Gastroesophageal sphincter (tissue), 4 donors: ENCODE data around the gene THEM5. TPM values are rescaled to one million over a fixed set of nuclear protein-coding genes. Genes with fewer than 3 reads are reported as not detected.

Experiments used
- ATAC-seq: fragments of 150-250 bp; one replicate; pipeline ENCODE4 v1.9.1; 2016; ENCODE audit warnings: mild to moderate bottlenecking, moderate library complexity
- H3K27ac ChIP-seq, 4 donors: fragments of 200-600 bp; sonication (generic) in 3 of 4; 1 replicate in 3 of 4; 2 replicates in 1 of 4; pipeline ENCODE4 v1.5.1; 2016 to 2019
- H3K27me3 ChIP-seq: fragments of 200-600 bp; sonication (generic); one replicate; pipeline ENCODE4 v1.5.1; 2019
- H3K36me3 ChIP-seq, 2 donors: fragments of 200-600 bp; sonication (generic); one replicate each; pipeline ENCODE4 v1.5.1; 2019; ENCODE audit warnings: control low read depth in 1 of 2
- H3K4me1 ChIP-seq, 3 donors: fragments of 200-600 bp; sonication (generic); 1 replicate in 2 of 3; 2 replicates in 1 of 3; pipeline ENCODE4 v1.5.1; 2016 to 2019; ENCODE audit warnings: control low read depth in 2 of 3
- H3K4me3 ChIP-seq, 2 donors: fragments of 200-600 bp; sonication (generic); one replicate each; pipeline ENCODE4 v1.5.1; 2019; ENCODE audit warnings: mild to moderate bottlenecking in 1 of 2, moderate library complexity in 1 of 2
- H3K9me3 ChIP-seq, 3 donors: fragments of 200-600 bp; sonication (generic); one replicate each; pipeline ENCODE4 v1.5.1; 2017 to 2019; ENCODE audit warnings: control low read depth in 2 of 3
- EP300 ChIP-seq: sonication (generic); formaldehyde crosslinking; IDR thresholded peaks from one replicate; pipeline ENCODE4 v1.6.1; 2017; ENCODE audit warnings: antibody characterized with exemption, mild to moderate bottlenecking
- POLR2A ChIP-seq, 2 donors: fragments of 450-650 bp; IDR thresholded peaks; one replicate each; pipeline ENCODE4 v1.6.1; 2017; ENCODE audit warnings: antibody characterized with exemption in 2 of 2, mild to moderate bottlenecking in 2 of 2, moderate library complexity in 1 of 2
- POLR2AphosphoS5 ChIP-seq: sonication (generic); formaldehyde crosslinking; IDR thresholded peaks from one replicate; pipeline ENCODE4 v1.6.1; 2017; ENCODE audit warnings: antibody characterized with exemption
- WGBS, 2 donors: methylation state at CpG; one replicate each; pipeline ENCODE4 v1.1.5; 2018; ENCODE audit warnings: low coverage in 1 of 2; 5-methylcytosine and 5-hydroxymethylcytosine counted together
- total RNA-seq, 4 donors: library from RNA; depleted of rRNA; stranded (reverse); fragments of >200 nt; gene quantifications; one replicate each; pipeline ENCODE4 v1.1.0, GENCODE V29; 2016
- TF ChIP-seq, protein P1 (sequence below), 4 experiments: fragments of 200-600 bp in 2 of 4; fragments of 450-650 bp in 2 of 4; sonication (generic) in 1 of 4; IDR thresholded peaks; one replicate each; pipeline ENCODE4 v1.5.1; 2017 to 2019; ENCODE audit warnings: antibody characterized with exemption in 4 of 4, mild to moderate bottlenecking in 2 of 4, moderate library complexity in 2 of 4

Gene THEM5
- total RNA-seq, 4 donors from 2014 or later: not detected

DNA sequence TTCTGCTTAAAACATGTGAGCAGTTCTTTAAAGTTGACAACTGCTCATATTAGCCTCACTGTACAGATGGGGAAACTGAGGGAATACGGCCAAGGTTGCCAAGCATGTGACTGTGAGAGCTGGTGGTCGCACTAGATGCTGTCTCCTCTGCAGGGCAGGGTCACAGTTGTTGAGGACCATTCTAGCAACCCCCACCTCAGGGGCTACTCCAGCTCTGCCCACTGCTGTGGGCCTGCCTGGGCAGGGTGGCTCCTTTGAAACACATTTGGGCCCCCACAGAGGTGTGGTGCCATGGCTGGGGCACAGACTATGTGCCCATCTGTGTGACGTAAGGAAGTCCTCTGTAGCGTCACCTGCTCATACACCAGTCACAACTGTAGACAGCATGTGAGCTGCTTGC is 779 bp downstream of the THEM5 start:
- Histone ChIP-seq H3K36me3 (no peaks in the 10 kb centered on the region), H3K4me1 (peaks cover 0 to 11% (median 0%) of the 10 kb centered on the region in 3 donors), H3K9me3 (no peaks in the 10 kb centered on the region), H3K4me3 (no peak overlapping the region), H3K27ac (no peak overlapping the region), H3K27me3 (peaks cover 61% of the 10 kb centered on the region)
- 80 to 100% methylated on average over 1 to 2 of the region's 4 CpGs for WGBS, 2 donors
- no peak for ATAC-seq
- TF ChIP-seq POLR2A (IDR thresholded peaks at IDR 0.05) (no peak), EP300 (no peak), POLR2AphosphoS5 (no peak)
- TF ChIP-seq, protein P1, sequence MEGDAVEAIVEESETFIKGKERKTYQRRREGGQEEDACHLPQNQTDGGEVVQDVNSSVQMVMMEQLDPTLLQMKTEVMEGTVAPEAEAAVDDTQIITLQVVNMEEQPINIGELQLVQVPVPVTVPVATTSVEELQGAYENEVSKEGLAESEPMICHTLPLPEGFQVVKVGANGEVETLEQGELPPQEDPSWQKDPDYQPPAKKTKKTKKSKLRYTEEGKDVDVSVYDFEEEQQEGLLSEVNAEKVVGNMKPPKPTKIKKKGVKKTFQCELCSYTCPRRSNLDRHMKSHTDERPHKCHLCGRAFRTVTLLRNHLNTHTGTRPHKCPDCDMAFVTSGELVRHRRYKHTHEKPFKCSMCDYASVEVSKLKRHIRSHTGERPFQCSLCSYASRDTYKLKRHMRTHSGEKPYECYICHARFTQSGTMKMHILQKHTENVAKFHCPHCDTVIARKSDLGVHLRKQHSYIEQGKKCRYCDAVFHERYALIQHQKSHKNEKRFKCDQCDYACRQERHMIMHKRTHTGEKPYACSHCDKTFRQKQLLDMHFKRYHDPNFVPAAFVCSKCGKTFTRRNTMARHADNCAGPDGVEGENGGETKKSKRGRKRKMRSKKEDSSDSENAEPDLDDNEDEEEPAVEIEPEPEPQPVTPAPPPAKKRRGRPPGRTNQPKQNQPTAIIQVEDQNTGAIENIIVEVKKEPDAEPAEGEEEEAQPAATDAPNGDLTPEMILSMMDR (IDR thresholded peaks at IDR 0.05): no peak

DNA sequence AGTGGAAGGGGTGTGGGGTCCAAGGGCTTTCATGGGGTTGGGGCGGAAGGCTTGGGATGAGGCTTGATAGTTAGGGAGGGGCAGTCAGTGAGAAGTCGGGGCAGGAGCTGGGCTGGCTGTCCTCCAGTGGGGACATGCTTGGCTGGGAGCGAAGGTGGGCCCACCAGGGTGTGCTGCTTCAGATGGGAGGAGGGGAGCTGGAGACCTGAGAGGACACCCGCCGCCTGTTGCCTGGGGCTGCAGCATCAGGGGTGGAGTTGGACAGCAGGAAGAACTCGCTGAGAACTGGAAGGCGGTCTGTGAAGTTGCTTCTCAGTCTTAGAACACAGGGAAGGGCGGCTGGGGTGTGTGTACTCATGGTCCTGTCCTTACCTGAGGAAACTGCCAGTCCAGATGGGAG is 1.6 kb downstream of the THEM5 start:
- WGBS, 2 donors: 67 to 80% methylated on average over 4 to 7 of the region's 8 CpGs
- TF ChIP-seq POLR2AphosphoS5 (no peak), EP300 (no peak), POLR2A (IDR thresholded peaks at IDR 0.05) (no peak)
- TF ChIP-seq, protein P1 (IDR thresholded peaks at IDR 0.05): no peak
- Histone ChIP-seq H3K4me1 (peaks cover 0 to 11% (median 0%) of the 10 kb centered on the region in 3 donors), H3K36me3 (no peaks in the 10 kb centered on the region), H3K4me3 (no peak overlapping the region), H3K27ac (no peak overlapping the region), H3K9me3 (no peaks in the 10 kb centered on the region), H3K27me3 (peaks cover 67% of the 10 kb centered on the region)
- no peak for ATAC-seq

DNA sequence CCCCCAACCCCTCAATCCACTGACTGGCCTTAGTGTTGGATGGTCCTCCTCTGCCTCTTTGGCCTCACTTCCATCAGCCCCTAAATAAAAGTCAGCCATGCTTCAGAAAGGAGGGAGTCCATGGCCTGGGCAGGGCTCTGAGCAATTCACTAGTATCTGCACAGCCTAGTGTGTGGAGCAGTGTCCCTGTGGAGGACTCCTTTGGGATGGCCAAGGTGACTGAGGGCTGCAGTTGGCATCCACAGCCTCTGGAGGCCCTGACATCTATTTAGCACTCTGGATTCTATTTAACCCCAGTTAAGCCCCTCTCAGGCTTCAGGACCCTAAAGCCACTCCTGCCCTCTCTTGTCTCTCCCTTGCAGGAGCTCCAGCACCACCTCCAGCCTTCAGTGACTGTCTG is 3.6 kb downstream of the THEM5 start:
- Histone ChIP-seq H3K27ac (no peak overlapping the region), H3K4me3 (no peak overlapping the region), H3K9me3 (no peaks in the 10 kb centered on the region), H3K4me1 (peaks cover 0 to 11% (median 0%) of the 10 kb centered on the region in 3 donors), H3K36me3 (no peaks in the 10 kb centered on the region), H3K27me3 (peaks cover 67% of the 10 kb centered on the region)
- no peak for TF ChIP-seq POLR2AphosphoS5
- no peak for TF ChIP-seq POLR2A (IDR thresholded peaks at IDR 0.05)
- TF ChIP-seq, protein P1 (IDR thresholded peaks at IDR 0.05): no peak
- TF ChIP-seq EP300: no peak
- no peak for ATAC-seq

DNA sequence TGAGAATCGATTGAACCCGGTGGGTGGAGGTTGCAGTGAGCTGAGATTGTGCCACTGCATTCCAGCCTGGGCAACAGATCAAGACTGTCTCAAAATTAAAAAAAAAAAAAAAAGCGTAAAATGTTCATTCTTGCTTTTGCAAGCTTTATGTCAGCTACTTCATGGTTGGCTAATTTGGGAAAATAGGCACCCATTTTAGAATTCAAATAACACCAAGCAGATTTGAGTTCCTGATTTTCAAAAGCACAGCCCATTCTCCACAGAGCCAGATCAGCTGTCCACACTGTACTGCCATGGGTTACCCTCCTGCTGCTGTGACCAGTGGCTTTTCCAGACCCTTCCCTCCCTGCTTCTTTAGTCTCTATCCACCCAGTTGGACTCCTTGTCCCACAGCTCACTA is 4.4 kb downstream of the THEM5 start:
- H3K9me3 ChIP-seq: no peaks in the 10 kb centered on the region
- H3K4me1 ChIP-seq: peaks cover 0 to 11% (median 0%) of the 10 kb centered on the region in 3 donors
- H3K27ac ChIP-seq: no peak overlapping the region
- H3K4me3 ChIP-seq: no peak overlapping the region
- 67 to 72% methylated on average over 3 of the region's 3 CpGs for WGBS, 2 donors
- TF ChIP-seq EP300: no peak
- H3K27me3 ChIP-seq: peaks cover 70% of the 10 kb centered on the region
- ATAC-seq: no peak
- H3K36me3 ChIP-seq: no peaks in the 10 kb centered on the region

DNA sequence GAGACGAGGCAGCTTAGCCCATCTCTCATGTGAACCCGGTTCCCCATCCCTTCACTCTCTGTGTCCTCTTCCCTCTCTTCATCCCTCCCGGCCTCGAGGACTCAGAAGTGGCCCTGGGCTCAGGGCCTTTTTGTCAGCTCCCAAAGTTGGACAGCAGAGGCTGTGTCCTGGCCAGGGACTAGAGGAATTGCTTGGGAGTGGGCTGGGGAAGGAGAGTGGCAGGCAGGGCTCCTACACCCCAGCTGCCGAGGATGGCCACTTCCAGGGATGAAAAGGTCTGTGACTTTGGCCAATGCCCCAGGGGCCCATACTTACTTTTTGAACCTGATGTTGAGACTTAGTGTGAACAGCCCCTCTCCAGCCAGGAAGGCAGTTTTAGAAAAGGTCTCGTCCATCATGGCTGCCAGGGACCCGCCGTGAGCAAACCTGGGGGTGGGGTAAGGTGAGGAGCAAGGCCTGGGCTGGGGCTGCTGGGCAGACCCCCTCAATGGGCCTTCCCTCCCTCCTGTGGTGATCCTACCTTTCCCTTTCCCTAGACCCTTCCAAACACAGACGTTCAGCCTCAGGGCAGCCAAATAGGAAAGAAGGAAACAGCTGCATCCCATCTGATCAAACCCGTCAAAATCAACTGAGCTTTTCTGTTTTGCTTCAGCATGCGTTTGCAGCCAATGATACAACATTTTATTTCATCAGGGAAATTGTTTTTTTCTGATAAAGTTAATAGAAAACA is 5.5 kb downstream of the THEM5 start:
- WGBS, 2 donors: 24 to 36% methylated on average over 2 to 7 of the region's 11 CpGs
- H3K4me1 ChIP-seq: peaks cover 0 to 11% (median 0%) of the 10 kb centered on the region in 3 donors
- TF ChIP-seq, protein P1 (IDR thresholded peaks at IDR 0.05): no peak
- TF ChIP-seq POLR2A (IDR thresholded peaks at IDR 0.05) (no peak), POLR2AphosphoS5 (no peak), EP300 (no peak)

More for the DNA sequence above, 5.5 kb downstream of the THEM5 start:
- peaks cover 60% of the 10 kb centered on the region for H3K27me3 ChIP-seq
- H3K9me3 ChIP-seq: no peaks in the 10 kb centered on the region
- no peak overlapping the region for H3K4me3 ChIP-seq
- no peaks in the 10 kb centered on the region for H3K36me3 ChIP-seq
- H3K27ac ChIP-seq: no peak overlapping the region
- ATAC-seq: peak; percentile 42
